ENCODE measurements around the gene ZNF385C. TPM values are rescaled to one million over a fixed set of nuclear protein-coding genes. Genes with fewer than 3 reads are reported as not detected.

Gene ZNF385C
- polyA plus RNA-seq, 3 donors, result 8.7 TPM

- no peak for DNase-seq (ENCODE audit: extremely low read depth in 1 of 11, low read depth in 9 of 11, low spot score in 4 of 11)
Measured at GRCh38 chr17:42088736-42089135, 9.5 kb downstream of the ZNF385C start.

- DNase-seq (ENCODE audit: extremely low read depth in 1 of 11, low read depth in 9 of 11, low spot score in 4 of 11), result no peak
Measured at GRCh38 chr17:42087736-42088705, 10.3 kb downstream of the ZNF385C start.

- DNase-seq (ENCODE audit: extremely low read depth in 1 of 11, low read depth in 9 of 11, low spot score in 4 of 11), result no peak
Measured at GRCh38 chr17:42087042-42087701, 11.1 kb downstream of the ZNF385C start.

- DNase-seq (ENCODE audit: extremely low read depth in 1 of 11, low read depth in 9 of 11, low spot score in 4 of 11), result no peak
Measured at GRCh38 chr17:42081516-42082129, 16.6 kb downstream of the ZNF385C start.

GRCh38 chr17:42079541-42079940, 18.7 kb downstream of the ZNF385C start:
- no peak for DNase-seq (ENCODE audit: extremely low read depth in 1 of 11, low read depth in 9 of 11, low spot score in 4 of 11)

- no peak for DNase-seq (ENCODE audit: extremely low read depth in 1 of 11, low read depth in 9 of 11, low spot score in 4 of 11)
Measured at GRCh38 chr17:42078396-42079043, 19.8 kb downstream of the ZNF385C start.

- DNase-seq (ENCODE audit: extremely low read depth in 1 of 11, low read depth in 9 of 11, low spot score in 4 of 11), result no peak
Measured at GRCh38 chr17:42077755-42078154, 20.5 kb downstream of the ZNF385C start.

- DNase-seq (ENCODE audit: extremely low read depth in 1 of 11, low read depth in 9 of 11, low spot score in 4 of 11), result no peak
Measured at GRCh38 chr17:42076797-42077559, 21.3 kb downstream of the ZNF385C start.

GRCh38 chr17:42075789-42076188, 22.5 kb downstream of the ZNF385C start:
- DNase-seq (ENCODE audit: extremely low read depth in 1 of 11, low read depth in 9 of 11, low spot score in 4 of 11), result no peak

- DNase-seq (ENCODE audit: extremely low read depth in 1 of 11, low read depth in 9 of 11, low spot score in 4 of 11), result no peak
Measured at GRCh38 chr17:42072323-42073187, 25.7 kb downstream of the ZNF385C start.

GRCh38 chr17:42071810-42072209, 26.5 kb downstream of the ZNF385C start:
- DNase-seq (ENCODE audit: extremely low read depth in 1 of 11, low read depth in 9 of 11, low spot score in 4 of 11), result no peak

- DNase-seq (ENCODE audit: extremely low read depth in 1 of 11, low read depth in 9 of 11, low spot score in 4 of 11), result no peak
Measured at GRCh38 chr17:42068979-42069378, 29.3 kb downstream of the ZNF385C start.

- peak in 1 of 11 donors; percentile 58 for DNase-seq (ENCODE audit: extremely low read depth in 1 of 11, low read depth in 9 of 11, low spot score in 4 of 11)
Measured at GRCh38 chr17:42067371-42068091, 30.7 kb downstream of the ZNF385C start.

- no peak for DNase-seq (ENCODE audit: extremely low read depth in 1 of 11, low read depth in 9 of 11, low spot score in 4 of 11)
Measured at GRCh38 chr17:42065201-42065600, 33.1 kb downstream of the ZNF385C start.

GRCh38 chr17:42062681-42063080, 35.6 kb downstream of the ZNF385C start:
- no peak for DNase-seq (ENCODE audit: extremely low read depth in 1 of 11, low read depth in 9 of 11, low spot score in 4 of 11)

GRCh38 chr17:42061646-42062487, 36.4 kb downstream of the ZNF385C start:
- DNase-seq (ENCODE audit: extremely low read depth in 1 of 11, low read depth in 9 of 11, low spot score in 4 of 11), result no peak

All from renal cortex interstitium (tissue), 11 donors.